Natural killer cell (primary cell): ENCODE measurements around the gene MBTD1. TPM values are rescaled to one million over a fixed set of nuclear protein-coding genes. Genes with fewer than 3 reads are reported as not detected.

Experiments
- ATAC-seq, 3 donors: fragments of 150-1000 bp in 2 of 3; fragments of 200-7000 bp in 1 of 3; cut with Tn5 transposase; 1 replicate in 1 of 3; 2 replicates in 2 of 3; pipeline ENCODE4 v1.10.0; 2021; ENCODE audit warnings: mild to moderate bottlenecking in 2 of 3, moderate library complexity in 2 of 3
- DNase-seq, 2 donors: peaks; one replicate each; pipeline versions ENCODE4 v3.0.0 to v3.0.0-alpha.2; 2013 to 2021; ENCODE audit warnings: mixed read lengths in 1 of 2
- H3K27ac ChIP-seq: one replicate; pipeline ENCODE4 v1.5.1; 2013; ENCODE audit warnings: mild to moderate bottlenecking, low read length
- H3K27me3 ChIP-seq: one replicate; pipeline ENCODE4 v1.6.1; 2013; ENCODE audit warnings: low read length; ENCODE audit not compliant: control insufficient read depth, insufficient read depth
- H3K36me3 ChIP-seq: one replicate; pipeline ENCODE4 v1.6.1; 2013; ENCODE audit warnings: low read length; ENCODE audit not compliant: control insufficient read depth, insufficient read depth
- H3K4me1 ChIP-seq: one replicate; pipeline ENCODE4 v1.6.1; 2013; ENCODE audit warnings: low read length; ENCODE audit not compliant: control insufficient read depth, insufficient read depth
- H3K4me3 ChIP-seq: one replicate; pipeline ENCODE4 v1.5.1; 2013; ENCODE audit warnings: low read length
- H3K9me3 ChIP-seq: one replicate; pipeline ENCODE4 v1.6.1; 2013; ENCODE audit warnings: low read length; ENCODE audit not compliant: control insufficient read depth, insufficient read depth
- H3K27ac Mint-ChIP-seq, 2 donors: one replicate each; pipeline ENCODE4 v1.8.0; 2022; ENCODE audit warnings: mild to moderate bottlenecking in 2 of 2, mixed read lengths in 2 of 2, moderate library complexity in 1 of 2
- H3K27me3 Mint-ChIP-seq, 2 donors: one replicate each; pipeline ENCODE4 v1.8.0; 2022; ENCODE audit warnings: low read depth in 2 of 2, mixed read lengths in 2 of 2
- H3K36me3 Mint-ChIP-seq: one replicate; pipeline ENCODE4 v1.8.0; 2022; ENCODE audit warnings: mixed read lengths
- H3K4me1 Mint-ChIP-seq, 2 donors: one replicate each; pipeline ENCODE4 v1.8.0; 2022; ENCODE audit warnings: mixed read lengths in 2 of 2
- H3K4me3 Mint-ChIP-seq: one replicate; pipeline ENCODE4 v1.8.0; 2022; ENCODE audit warnings: mild to moderate bottlenecking, moderate library complexity, mixed read lengths
- H3K9me3 Mint-ChIP-seq, 2 donors: one replicate each; pipeline ENCODE4 v1.8.0; 2022; ENCODE audit warnings: mixed read lengths in 2 of 2
- WGBS: methylation state at CpG from one replicate; pipeline ENCODE4 v1.1.7; 2013; ENCODE audit warnings: missing lambda C conversion rate; ENCODE audit not compliant: insufficient coverage; 5-methylcytosine and 5-hydroxymethylcytosine counted together
- intact Hi-C: fragments of 100-400 bp; cut with micrococcal nuclease; formaldehyde crosslinking; loops from one replicate; pipeline ENCODE4 v1.14.2; 2022
- total RNA-seq, 4 donors: library from RNA; stranded (reverse); fragments of 120-200 nt in 1 of 4; gene quantifications; one replicate each; pipeline versions ENCODE4 v1.2.3 to v1.2.4, GENCODE V29; 2013 to 2022
- TF ChIP-seq, protein P1 (sequence below): fragments of 200-600 bp; IDR thresholded peaks from one replicate; pipeline ENCODE4 v1.8.0; 2022; ENCODE audit warnings: antibody characterized with exemption

The MBTD1 gene
- total RNA-seq, 3 donors from 2014 or later (not counting 1 experiment from before 2014, with no cell fraction given), result 24.6 to 32.4 (median 28.8) TPM

- H3K4me3 Mint-ChIP-seq, result no peak overlapping the region
- no peaks in the 10 kb centered on the region for H3K27me3 Mint-ChIP-seq
- no peaks in the 10 kb centered on the region for H3K9me3 Mint-ChIP-seq
- intact Hi-C loops, result no loop called here
- H3K4me1 Mint-ChIP-seq, result peaks cover 1 to 6% of the 10 kb centered on the region in 2 donors
- H3K4me3 ChIP-seq, result no peak overlapping the region
- no peaks in the 10 kb centered on the region for H3K9me3 ChIP-seq
- DNase-seq (no peak), ATAC-seq (no peak)
- TF ChIP-seq, protein P1, sequence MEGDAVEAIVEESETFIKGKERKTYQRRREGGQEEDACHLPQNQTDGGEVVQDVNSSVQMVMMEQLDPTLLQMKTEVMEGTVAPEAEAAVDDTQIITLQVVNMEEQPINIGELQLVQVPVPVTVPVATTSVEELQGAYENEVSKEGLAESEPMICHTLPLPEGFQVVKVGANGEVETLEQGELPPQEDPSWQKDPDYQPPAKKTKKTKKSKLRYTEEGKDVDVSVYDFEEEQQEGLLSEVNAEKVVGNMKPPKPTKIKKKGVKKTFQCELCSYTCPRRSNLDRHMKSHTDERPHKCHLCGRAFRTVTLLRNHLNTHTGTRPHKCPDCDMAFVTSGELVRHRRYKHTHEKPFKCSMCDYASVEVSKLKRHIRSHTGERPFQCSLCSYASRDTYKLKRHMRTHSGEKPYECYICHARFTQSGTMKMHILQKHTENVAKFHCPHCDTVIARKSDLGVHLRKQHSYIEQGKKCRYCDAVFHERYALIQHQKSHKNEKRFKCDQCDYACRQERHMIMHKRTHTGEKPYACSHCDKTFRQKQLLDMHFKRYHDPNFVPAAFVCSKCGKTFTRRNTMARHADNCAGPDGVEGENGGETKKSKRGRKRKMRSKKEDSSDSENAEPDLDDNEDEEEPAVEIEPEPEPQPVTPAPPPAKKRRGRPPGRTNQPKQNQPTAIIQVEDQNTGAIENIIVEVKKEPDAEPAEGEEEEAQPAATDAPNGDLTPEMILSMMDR, result no peak
- H3K27ac Mint-ChIP-seq, result no peak overlapping the region
- H3K4me1 ChIP-seq, result no peaks in the 10 kb centered on the region
- no peak overlapping the region for H3K27ac ChIP-seq
- peaks cover 17% of the 10 kb centered on the region for H3K36me3 Mint-ChIP-seq
- H3K36me3 ChIP-seq, result peaks cover 76% of the 10 kb centered on the region
- no peaks in the 10 kb centered on the region for H3K27me3 ChIP-seq
Observed at GRCh38 chr17:51279183-51279582, 19.3 kb upstream of the MBTD1 start.

DNA sequence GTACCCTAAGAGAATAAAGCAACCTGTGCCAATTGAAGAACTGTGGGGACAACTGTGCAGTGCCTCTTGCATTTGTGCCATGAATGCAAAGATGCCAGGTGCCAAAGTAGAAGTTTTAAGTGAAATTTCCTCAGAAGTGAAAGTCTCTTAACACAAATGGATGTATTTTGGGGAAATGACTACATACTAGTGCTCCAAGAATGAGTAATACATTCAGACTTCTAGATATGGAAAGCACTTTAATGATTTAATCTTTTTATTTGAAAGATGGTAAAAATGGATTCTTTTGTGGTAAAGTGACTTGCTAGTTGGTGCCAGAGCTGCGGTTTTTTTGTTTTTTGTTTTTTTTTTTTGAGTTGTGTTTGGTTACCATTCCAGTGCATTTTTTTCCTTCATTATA is 15.5 kb upstream of the MBTD1 start:
- DNase-seq (no peak), ATAC-seq (no peak)
- no peak overlapping the region for H3K27ac ChIP-seq
- Mint-ChIP-seq H3K4me1 (peaks cover 19 to 20% of the 10 kb centered on the region in 2 donors), H3K27me3 (no peaks in the 10 kb centered on the region), H3K9me3 (no peaks in the 10 kb centered on the region), H3K27ac (no peak overlapping the region), H3K36me3 (peaks cover 25% of the 10 kb centered on the region), H3K4me3 (no peak overlapping the region)
- H3K36me3 ChIP-seq, result peaks cover 86% of the 10 kb centered on the region
- TF ChIP-seq, protein P1, result no peak
- no peaks in the 10 kb centered on the region for H3K4me1 ChIP-seq
- no peaks in the 10 kb centered on the region for H3K27me3 ChIP-seq
- no peaks in the 10 kb centered on the region for H3K9me3 ChIP-seq
- WGBS, result 100% methylated on average over 1 of the region's 1 CpG
- intact Hi-C loops, result no loop called here
- no peak overlapping the region for H3K4me3 ChIP-seq

DNA sequence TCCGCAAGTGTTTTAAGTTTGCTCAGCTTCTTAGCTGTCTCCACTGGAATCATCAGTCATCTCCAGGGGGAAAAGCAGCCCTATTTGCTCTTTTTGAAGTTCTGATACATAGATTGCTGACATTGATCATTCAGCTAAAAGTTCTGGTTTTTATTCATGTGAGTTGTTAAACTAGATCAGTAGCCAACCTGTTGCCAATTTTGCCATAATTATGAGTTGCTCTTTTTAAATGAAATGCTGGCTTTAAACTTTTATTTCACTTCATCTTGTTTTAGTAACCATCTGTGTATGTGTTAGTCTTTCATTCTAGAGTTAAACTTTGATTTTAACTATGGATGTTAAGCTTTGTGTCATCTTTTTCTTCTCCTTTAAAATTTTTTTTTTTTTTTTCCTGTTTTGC is 13.0 kb upstream of the MBTD1 start:
- Mint-ChIP-seq H3K9me3 (no peaks in the 10 kb centered on the region), H3K27ac (no peak overlapping the region), H3K36me3 (peaks cover 11% of the 10 kb centered on the region), H3K4me3 (no peak overlapping the region), H3K4me1 (peaks cover 19 to 23% of the 10 kb centered on the region in 2 donors), H3K27me3 (no peaks in the 10 kb centered on the region)
- Histone ChIP-seq H3K9me3 (no peaks in the 10 kb centered on the region), H3K4me3 (no peak overlapping the region), H3K4me1 (no peaks in the 10 kb centered on the region), H3K27me3 (no peaks in the 10 kb centered on the region), H3K27ac (no peak overlapping the region), H3K36me3 (peaks cover 83% of the 10 kb centered on the region)
- TF ChIP-seq, protein P1, result no peak
- DNase-seq (no peak), ATAC-seq (no peak)
- 100% methylated on average over 1 of the region's 1 CpG for WGBS
- intact Hi-C loops, result no loop called here

DNA sequence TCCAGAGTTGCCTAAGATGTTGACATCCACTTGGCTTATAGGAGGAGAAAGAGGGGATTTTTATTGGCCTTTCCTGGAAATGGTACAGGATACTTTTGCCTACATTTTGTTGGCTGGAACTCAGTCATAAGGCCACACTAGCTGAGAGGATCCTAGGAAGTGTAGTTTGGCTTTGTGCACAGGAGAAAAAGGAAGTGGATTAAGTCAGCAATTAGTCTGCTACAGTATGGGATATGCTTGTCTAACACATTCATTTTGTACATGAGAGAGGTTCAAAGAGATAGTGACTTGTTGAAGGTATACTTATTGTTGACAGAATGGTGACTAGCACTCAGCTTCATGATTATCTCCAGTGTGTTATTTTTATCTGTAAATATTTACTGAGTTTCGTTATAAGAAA is 10.8 kb upstream of the MBTD1 start:
- Mint-ChIP-seq H3K4me1 (peaks cover 19 to 23% of the 10 kb centered on the region in 2 donors), H3K4me3 (no peak overlapping the region), H3K9me3 (no peaks in the 10 kb centered on the region), H3K36me3 (peaks cover 16% of the 10 kb centered on the region), H3K27ac (peak overlapping the region in 1 of 2 donors; percentile 11), H3K27me3 (no peaks in the 10 kb centered on the region)
- H3K27ac ChIP-seq, result no peak overlapping the region
- DNase-seq (no peak), ATAC-seq (no peak)
- H3K9me3 ChIP-seq, result no peaks in the 10 kb centered on the region
- intact Hi-C loops, result no loop called here
- peaks cover 82% of the 10 kb centered on the region for H3K36me3 ChIP-seq
- no peaks in the 10 kb centered on the region for H3K4me1 ChIP-seq
- no CpG with 5 or more reads among the region's 1 CpG for WGBS
- no peak overlapping the region for H3K4me3 ChIP-seq
- no peaks in the 10 kb centered on the region for H3K27me3 ChIP-seq
- TF ChIP-seq, protein P1, result no peak
